Esophagus muscularis mucosa (tissue), 4 donors: ENCODE measurements around the gene HIP1R.
A peak's percentile ranks its signal among the peaks of the same experiment; 100 is the strongest.

ENCODE experiments used
- CTCF ChIP-seq, 3 experiments: fragments of 200-600 bp in 2 of 3; fragments of 450-650 bp in 1 of 3; sonication (generic) in 2 of 3; IDR thresholded peaks; one replicate each; pipeline ENCODE4 v1.5.1; 2017 to 2019; ENCODE audit warnings: antibody characterized with exemption in 3 of 3, mild to moderate bottlenecking in 2 of 3, moderate library complexity in 1 of 3
- EP300 ChIP-seq: sonication (generic); formaldehyde crosslinking; IDR thresholded peaks from one replicate; pipeline ENCODE4 v1.6.1; 2017; ENCODE audit warnings: antibody characterized with exemption
- POLR2AphosphoS5 ChIP-seq, 2 donors: sonication (generic); formaldehyde crosslinking; IDR thresholded peaks; one replicate each; pipeline ENCODE4 v1.6.1; 2017; ENCODE audit warnings: antibody characterized with exemption in 2 of 2

GRCh38 chr12:122888232-122888752, 53.0 kb downstream of the HIP1R start:
- TF ChIP-seq CTCF (IDR thresholded peaks at IDR 0.05), result no peak
- TF ChIP-seq POLR2AphosphoS5 (IDR thresholded peaks at IDR 0.05), result peak; percentile 54 to 63
- TF ChIP-seq EP300, result no peak
